Measurements from ENCODE around the gene ZDHHC17.

Gene ZDHHC17

GRCh38 chr12:76880519-76881023, 116.7 kb downstream of the ZDHHC17 start:
- Mint-ChIP-seq H3K9me3 (no peaks in the 10 kb centered on the region), H3K27me3 (peaks cover 50% of the 10 kb centered on the region), H3K36me3 (ENCODE audit: low read depth) (peaks cover 6% of the 10 kb centered on the region), H3K27ac (no peak overlapping the region), H3K4me3 (no peak overlapping the region), H3K4me1 (ENCODE audit: low read depth) (peaks cover 16% of the 10 kb centered on the region)
- intact Hi-C loops (cut with micrococcal nuclease): no loop called here

GRCh38 chr12:76881142-76881541, 117.2 kb downstream of the ZDHHC17 start:
- intact Hi-C loops (cut with micrococcal nuclease): no loop called here
- Mint-ChIP-seq H3K27me3 (peaks cover 48% of the 10 kb centered on the region), H3K4me3 (no peak overlapping the region), H3K9me3 (no peaks in the 10 kb centered on the region), H3K36me3 (ENCODE audit: low read depth) (peaks cover 6% of the 10 kb centered on the region), H3K4me1 (ENCODE audit: low read depth) (peaks cover 16% of the 10 kb centered on the region), H3K27ac (no peak overlapping the region)

GRCh38 chr12:76882367-76882766, 118.5 kb downstream of the ZDHHC17 start:
- intact Hi-C loops (cut with micrococcal nuclease): no loop called here
- no peak overlapping the region for H3K4me3 Mint-ChIP-seq
- H3K36me3 Mint-ChIP-seq (ENCODE audit: low read depth): peaks cover 6% of the 10 kb centered on the region
- H3K27me3 Mint-ChIP-seq: peaks cover 37% of the 10 kb centered on the region
- peaks cover 16% of the 10 kb centered on the region for H3K4me1 Mint-ChIP-seq (ENCODE audit: low read depth)
- no peaks in the 10 kb centered on the region for H3K9me3 Mint-ChIP-seq
- H3K27ac Mint-ChIP-seq: no peak overlapping the region

- peaks cover 6% of the 10 kb centered on the region for H3K36me3 Mint-ChIP-seq (ENCODE audit: low read depth)
- no peak overlapping the region for H3K4me3 Mint-ChIP-seq
- no peaks in the 10 kb centered on the region for H3K9me3 Mint-ChIP-seq
- H3K27me3 Mint-ChIP-seq: peaks cover 30% of the 10 kb centered on the region
- intact Hi-C loops (cut with micrococcal nuclease): no loop called here
- H3K27ac Mint-ChIP-seq: no peak overlapping the region
- peaks cover 13% of the 10 kb centered on the region for H3K4me1 Mint-ChIP-seq (ENCODE audit: low read depth)
Measured at GRCh38 chr12:76883151-76883550, 119.2 kb downstream of the ZDHHC17 start.

- H3K4me1 Mint-ChIP-seq (ENCODE audit: low read depth): peaks cover 7% of the 10 kb centered on the region
- intact Hi-C loops (cut with micrococcal nuclease): no loop called here
- H3K4me3 Mint-ChIP-seq: no peak overlapping the region
- peaks cover 24% of the 10 kb centered on the region for H3K27me3 Mint-ChIP-seq
- H3K9me3 Mint-ChIP-seq: no peaks in the 10 kb centered on the region
- H3K27ac Mint-ChIP-seq: no peak overlapping the region
- H3K36me3 Mint-ChIP-seq (ENCODE audit: low read depth): no peaks in the 10 kb centered on the region
Measured at GRCh38 chr12:76883811-76884210, 119.9 kb downstream of the ZDHHC17 start.

GRCh38 chr12:76888775-76889174, 124.9 kb downstream of the ZDHHC17 start:
- H3K27ac Mint-ChIP-seq: no peak overlapping the region
- no peaks in the 10 kb centered on the region for H3K27me3 Mint-ChIP-seq
- H3K36me3 Mint-ChIP-seq (ENCODE audit: low read depth): no peaks in the 10 kb centered on the region
- no peaks in the 10 kb centered on the region for H3K9me3 Mint-ChIP-seq
- H3K4me3 Mint-ChIP-seq: no peak overlapping the region
- intact Hi-C loops (cut with micrococcal nuclease): no loop called here
- H3K4me1 Mint-ChIP-seq (ENCODE audit: low read depth): no peaks in the 10 kb centered on the region

- no peaks in the 10 kb centered on the region for H3K27me3 Mint-ChIP-seq
Measured at GRCh38 chr12:76890151-76891143, 126.5 kb downstream of the ZDHHC17 start.

GRCh38 chr12:76891609-76892008, 127.7 kb downstream of the ZDHHC17 start:
- no peaks in the 10 kb centered on the region for H3K9me3 Mint-ChIP-seq
- no peak overlapping the region for H3K4me3 Mint-ChIP-seq
- no peaks in the 10 kb centered on the region for H3K36me3 Mint-ChIP-seq (ENCODE audit: low read depth)
- H3K27ac Mint-ChIP-seq: no peak overlapping the region
- H3K27me3 Mint-ChIP-seq: no peaks in the 10 kb centered on the region
- intact Hi-C loops (cut with micrococcal nuclease): no loop called here
- H3K4me1 Mint-ChIP-seq (ENCODE audit: low read depth): no peaks in the 10 kb centered on the region

More at GRCh38 chr12:76890151-76891143, 126.5 kb downstream of the ZDHHC17 start:
- no peaks in the 10 kb centered on the region for H3K4me1 Mint-ChIP-seq (ENCODE audit: low read depth)
- H3K9me3 Mint-ChIP-seq: no peaks in the 10 kb centered on the region
- no peak overlapping the region for H3K4me3 Mint-ChIP-seq
- no peak overlapping the region for H3K27ac Mint-ChIP-seq
- no peaks in the 10 kb centered on the region for H3K36me3 Mint-ChIP-seq (ENCODE audit: low read depth)
- intact Hi-C loops (cut with micrococcal nuclease): no loop called here

GRCh38 chr12:76895796-76896195, 131.9 kb downstream of the ZDHHC17 start:
- intact Hi-C loops (cut with micrococcal nuclease): no loop called here
- no peaks in the 10 kb centered on the region for H3K4me1 Mint-ChIP-seq (ENCODE audit: low read depth)
- H3K27me3 Mint-ChIP-seq: no peaks in the 10 kb centered on the region
- no peak overlapping the region for H3K4me3 Mint-ChIP-seq
- H3K36me3 Mint-ChIP-seq (ENCODE audit: low read depth): no peaks in the 10 kb centered on the region
- H3K27ac Mint-ChIP-seq: no peak overlapping the region
- H3K9me3 Mint-ChIP-seq: no peaks in the 10 kb centered on the region

- no peaks in the 10 kb centered on the region for H3K36me3 Mint-ChIP-seq (ENCODE audit: low read depth)
- H3K27ac Mint-ChIP-seq: no peak overlapping the region
- intact Hi-C loops (cut with micrococcal nuclease): no loop called here
- no peaks in the 10 kb centered on the region for H3K27me3 Mint-ChIP-seq
- H3K9me3 Mint-ChIP-seq: no peaks in the 10 kb centered on the region
- no peaks in the 10 kb centered on the region for H3K4me1 Mint-ChIP-seq (ENCODE audit: low read depth)
- no peak overlapping the region for H3K4me3 Mint-ChIP-seq
Measured at GRCh38 chr12:76896274-76896673, 132.4 kb downstream of the ZDHHC17 start.

- intact Hi-C loops (cut with micrococcal nuclease): no loop called here
- H3K4me1 Mint-ChIP-seq (ENCODE audit: low read depth): peaks cover 6% of the 10 kb centered on the region
- H3K4me3 Mint-ChIP-seq: no peak overlapping the region
- H3K36me3 Mint-ChIP-seq (ENCODE audit: low read depth): no peaks in the 10 kb centered on the region
- no peak overlapping the region for H3K27ac Mint-ChIP-seq
- no peaks in the 10 kb centered on the region for H3K9me3 Mint-ChIP-seq
- H3K27me3 Mint-ChIP-seq: no peaks in the 10 kb centered on the region
Measured at GRCh38 chr12:76898442-76898841, 134.5 kb downstream of the ZDHHC17 start.

GRCh38 chr12:76899522-76899921, 135.6 kb downstream of the ZDHHC17 start:
- no peaks in the 10 kb centered on the region for H3K27me3 Mint-ChIP-seq
- H3K9me3 Mint-ChIP-seq: no peaks in the 10 kb centered on the region
- H3K36me3 Mint-ChIP-seq (ENCODE audit: low read depth): no peaks in the 10 kb centered on the region
- H3K27ac Mint-ChIP-seq: no peak overlapping the region
- H3K4me1 Mint-ChIP-seq (ENCODE audit: low read depth): peaks cover 6% of the 10 kb centered on the region
- intact Hi-C loops (cut with micrococcal nuclease): no loop called here
- no peak overlapping the region for H3K4me3 Mint-ChIP-seq

- intact Hi-C loops (cut with micrococcal nuclease): no loop called here
- no peaks in the 10 kb centered on the region for H3K27me3 Mint-ChIP-seq
- no peaks in the 10 kb centered on the region for H3K9me3 Mint-ChIP-seq
- H3K4me1 Mint-ChIP-seq (ENCODE audit: low read depth): peaks cover 6% of the 10 kb centered on the region
- H3K4me3 Mint-ChIP-seq: no peak overlapping the region
- H3K27ac Mint-ChIP-seq: no peak overlapping the region
- H3K36me3 Mint-ChIP-seq (ENCODE audit: low read depth): no peaks in the 10 kb centered on the region
Measured at GRCh38 chr12:76901628-76902380, 137.9 kb downstream of the ZDHHC17 start.
